ENCODE data around the gene RAB8B.
"Not testable (repeated sequence)": the region's sequence is repeated elsewhere in the genome, so short reads cannot be mapped to it uniquely, and the experiment has no call there.

Gene RAB8B

DNA sequence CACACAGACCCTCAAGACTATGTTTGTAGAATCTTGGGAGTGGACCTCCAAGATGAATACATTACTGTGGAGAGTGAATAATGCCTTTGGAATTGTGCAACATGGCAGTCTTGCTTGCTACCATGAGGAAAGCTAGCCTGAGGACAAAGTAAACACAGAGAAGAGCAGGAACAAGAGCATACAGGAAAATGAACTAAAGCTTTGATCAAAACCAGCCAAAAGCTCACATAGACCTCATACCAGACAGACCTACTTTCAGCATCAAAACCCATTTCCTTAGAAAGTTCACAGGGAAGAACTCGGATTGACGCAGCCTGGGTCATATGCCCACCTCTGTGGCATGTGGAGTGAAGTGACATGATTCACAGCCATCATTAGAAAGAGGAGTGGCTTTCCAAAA lies 3.3 kb upstream of the RAB8B start:
- DNase-seq = no peak

DNA sequence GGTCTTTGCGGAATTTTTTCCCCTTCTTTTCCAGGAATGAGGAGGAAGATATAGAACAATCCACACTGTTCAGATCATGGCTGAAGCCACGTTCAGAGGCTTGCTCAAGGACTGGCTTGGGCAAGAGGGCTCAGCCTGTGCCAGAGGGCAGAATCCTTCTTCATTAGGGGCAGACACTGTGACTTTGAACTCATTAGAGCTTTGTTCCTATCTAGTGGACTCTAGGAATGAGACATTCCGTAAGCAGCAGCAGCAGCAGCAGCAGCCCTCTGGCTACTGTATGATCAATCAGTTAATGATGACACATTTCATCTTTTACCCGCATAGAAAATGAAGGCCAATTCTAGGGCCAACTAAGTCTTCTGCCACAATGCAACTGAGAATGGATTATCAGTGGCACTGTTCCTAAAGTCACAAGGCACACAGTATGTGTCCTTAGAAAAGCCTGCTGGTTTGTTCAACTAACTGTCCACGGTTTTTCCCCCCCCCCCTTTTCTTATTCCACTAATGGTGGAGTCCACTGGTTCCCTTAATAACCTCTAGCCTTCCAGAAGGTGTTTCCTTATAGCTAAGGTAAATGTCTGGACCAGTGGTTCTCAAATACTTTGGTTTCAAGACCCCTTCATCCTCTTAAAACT lies 1.7 kb upstream of the RAB8B start:
- no peak for DNase-seq

DNA sequence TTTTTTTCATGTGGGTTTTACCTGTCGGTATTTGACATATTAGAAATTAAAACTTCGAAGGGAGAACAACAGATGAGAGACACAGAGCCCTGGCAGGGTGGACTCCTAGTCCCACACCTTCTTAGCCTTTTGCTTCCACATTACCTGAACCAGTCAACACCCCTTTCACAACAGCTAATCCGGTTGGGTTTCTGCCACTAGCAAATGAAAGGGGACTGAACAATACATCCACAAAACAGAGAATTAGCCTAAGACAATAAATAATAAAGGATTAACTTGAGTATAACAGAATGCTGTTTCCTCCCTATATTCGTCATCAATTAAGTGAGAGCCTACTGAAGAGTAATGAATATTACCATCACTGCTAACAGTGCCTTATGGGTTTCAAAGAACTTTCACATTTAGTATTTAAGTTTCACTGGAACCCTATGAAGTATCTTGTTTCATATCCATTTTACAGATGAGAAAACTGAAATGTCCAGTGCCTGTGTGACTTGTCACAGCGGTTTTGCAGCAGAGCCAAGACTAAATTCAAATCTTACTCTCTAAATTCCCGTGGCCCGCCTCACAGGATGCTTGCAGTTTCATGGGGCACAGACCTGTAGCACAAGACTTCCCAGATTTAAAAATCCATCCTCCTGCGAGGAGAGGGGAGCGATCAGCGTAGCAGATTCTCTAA lies 1.0 kb upstream of the RAB8B start:
- DNase-seq = no peak

DNA sequence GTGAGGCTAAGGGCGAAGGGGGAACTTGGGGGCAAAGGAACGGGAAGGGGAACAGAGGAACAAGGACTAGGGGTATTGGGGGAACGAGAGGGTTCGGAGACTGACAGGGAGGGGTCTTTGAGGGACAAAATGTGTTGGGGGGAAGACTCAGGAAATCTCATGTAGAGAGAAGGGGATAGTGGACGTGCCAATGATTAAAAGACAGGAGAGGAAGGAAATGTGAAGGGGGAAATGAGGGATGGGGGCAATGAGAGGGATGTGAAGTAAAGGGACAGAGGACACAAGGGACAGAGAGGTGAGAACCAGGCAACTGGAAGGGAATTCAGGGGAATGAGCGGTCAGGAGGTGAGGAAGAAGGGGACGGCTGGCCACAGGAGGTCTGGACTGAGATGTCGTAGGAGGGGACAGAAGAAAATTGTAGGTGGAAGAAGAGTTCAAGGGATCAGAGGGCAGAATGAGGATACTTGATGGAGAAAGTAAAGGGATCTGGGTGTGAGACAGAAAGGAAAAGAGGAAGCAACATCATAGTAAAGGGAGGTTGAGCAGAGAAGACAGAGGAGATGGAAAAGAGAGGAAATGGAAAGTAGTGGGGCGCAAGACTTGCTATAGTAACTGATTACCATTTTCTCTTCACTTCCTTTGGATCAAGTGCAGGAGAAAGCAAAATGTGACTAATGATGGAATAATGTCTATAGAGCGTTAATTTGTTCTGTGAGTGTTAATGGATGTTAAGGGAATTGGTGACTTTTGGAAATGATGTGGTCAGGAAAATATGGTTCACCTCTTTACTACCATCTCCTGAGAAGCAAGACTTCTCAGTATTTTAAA lies 749 bp downstream of the RAB8B start:
- DNase-seq = peak; percentile 21

DNA sequence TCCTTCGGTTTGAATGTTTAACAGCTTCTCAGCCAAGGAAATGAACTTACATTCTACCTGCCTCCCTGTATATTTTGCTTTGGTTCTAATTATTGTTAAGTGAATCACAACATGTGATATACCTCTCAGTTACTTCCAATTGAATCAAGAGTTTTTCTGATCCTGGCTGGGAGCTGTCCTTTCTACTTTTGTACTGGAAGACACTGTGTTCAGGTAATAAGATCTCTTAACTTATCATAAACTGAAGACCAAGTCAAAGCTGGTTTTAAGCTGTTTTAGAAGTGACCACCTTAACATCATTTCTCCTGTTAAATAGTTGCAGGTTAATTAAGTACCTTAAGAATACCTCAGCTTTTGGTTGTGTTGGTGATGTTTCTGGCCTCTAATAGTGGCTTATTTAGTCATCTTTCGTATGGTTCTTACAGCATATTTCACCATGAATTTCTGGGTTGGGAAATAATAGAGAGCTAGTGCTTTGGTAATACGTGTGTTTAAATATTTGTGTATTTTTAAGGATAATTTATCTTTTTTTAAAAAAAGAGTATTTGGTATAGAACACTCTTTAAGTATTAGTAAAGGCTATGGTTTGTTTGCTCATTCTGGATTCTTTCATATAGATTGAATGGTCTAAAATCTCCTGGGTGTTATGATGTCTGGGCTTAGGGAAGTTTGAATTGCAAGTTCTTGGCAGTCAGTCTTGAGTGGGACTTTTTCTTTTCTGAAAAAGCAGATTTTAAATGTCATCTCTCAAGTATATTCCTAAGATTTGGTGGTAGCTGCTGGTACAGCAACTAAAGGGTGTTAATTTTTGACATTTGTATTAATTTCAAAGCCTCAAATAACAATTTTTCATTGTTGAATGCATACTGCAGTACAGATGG lies 1.6 kb downstream of the RAB8B start:
- DNase-seq = no peak

DNA sequence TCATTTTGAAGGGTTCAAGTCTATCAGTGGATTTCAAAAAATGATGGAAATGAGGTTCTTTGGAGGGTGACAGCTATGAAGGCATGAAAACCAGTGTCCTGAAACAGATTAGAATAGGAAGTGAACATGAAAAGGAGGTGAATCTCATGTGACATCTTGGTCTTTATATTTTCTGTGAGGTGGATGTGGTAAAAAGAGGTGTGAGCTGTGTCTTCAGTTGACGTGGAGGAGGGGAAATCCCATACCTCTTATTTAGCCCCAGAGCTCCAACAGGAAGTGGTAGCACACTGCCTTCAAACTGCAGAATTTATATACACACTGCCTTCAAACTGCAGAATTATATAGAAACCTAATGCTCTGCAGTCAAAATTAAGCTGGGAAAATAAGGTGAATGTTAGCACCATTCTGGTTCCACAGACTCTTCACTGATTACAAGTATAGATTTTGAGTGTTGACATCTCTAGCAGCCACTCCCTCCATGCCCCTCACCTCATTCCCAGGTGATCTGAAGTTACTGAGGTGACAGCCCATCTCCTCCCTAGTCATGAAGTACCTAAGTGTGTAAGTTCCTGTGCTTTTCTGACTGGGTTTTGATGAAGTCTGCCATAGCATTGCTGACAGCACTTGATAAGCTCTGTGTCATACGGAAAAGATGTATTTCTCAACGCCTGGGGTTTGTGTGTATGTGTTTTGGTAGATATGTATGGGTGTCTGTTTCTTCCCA lies 2.7 kb downstream of the RAB8B start:
- no peak for DNase-seq

DNA sequence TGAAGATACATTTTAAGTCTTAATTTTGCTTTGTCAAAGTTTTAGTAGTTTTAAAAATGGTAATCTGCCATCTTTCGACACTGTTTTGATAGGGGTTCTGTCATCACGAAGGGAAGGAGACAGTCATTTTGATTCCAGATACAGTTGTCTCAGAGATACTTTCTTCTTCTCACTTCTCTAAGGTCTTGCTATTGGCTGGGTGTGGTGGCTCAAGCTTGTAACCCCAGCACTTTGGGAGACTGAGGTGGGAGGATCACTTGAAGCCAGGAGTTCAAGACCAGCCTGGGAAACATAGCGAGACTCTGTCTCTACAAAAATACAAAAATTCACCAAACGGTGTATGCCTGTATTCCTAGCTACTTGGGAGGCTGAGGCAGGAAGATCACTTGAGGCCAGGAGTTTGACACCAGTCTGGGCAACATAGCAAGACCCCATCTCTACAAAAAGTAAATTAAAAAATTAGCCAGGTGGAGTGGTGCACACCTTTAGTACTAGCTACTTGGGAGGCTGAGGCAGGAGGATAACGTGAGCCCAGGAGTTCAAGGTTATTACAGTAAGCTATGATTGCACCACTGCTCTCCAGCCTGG lies 3.3 kb downstream of the RAB8B start:
- DNase-seq = no peak

DNA sequence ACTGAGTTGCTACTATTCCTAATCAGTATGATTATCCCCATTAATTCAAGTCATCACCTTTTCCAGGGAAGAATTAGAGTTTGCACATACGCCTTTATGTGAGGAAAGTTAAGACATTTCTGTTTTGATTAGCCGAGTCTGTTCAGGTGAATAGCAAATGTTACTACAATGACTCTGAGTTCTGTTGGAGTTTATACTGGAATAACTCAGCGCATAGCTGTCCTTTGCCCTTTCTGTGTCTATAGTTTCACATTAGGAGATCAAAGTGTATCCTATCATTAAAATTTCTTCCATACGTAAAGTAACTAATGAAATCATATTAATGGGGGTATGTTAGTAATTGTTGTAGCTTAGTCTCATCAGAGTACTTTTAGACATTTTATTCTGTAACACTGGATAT lies 4.9 kb downstream of the RAB8B start:
- DNase-seq = no peak

DNA sequence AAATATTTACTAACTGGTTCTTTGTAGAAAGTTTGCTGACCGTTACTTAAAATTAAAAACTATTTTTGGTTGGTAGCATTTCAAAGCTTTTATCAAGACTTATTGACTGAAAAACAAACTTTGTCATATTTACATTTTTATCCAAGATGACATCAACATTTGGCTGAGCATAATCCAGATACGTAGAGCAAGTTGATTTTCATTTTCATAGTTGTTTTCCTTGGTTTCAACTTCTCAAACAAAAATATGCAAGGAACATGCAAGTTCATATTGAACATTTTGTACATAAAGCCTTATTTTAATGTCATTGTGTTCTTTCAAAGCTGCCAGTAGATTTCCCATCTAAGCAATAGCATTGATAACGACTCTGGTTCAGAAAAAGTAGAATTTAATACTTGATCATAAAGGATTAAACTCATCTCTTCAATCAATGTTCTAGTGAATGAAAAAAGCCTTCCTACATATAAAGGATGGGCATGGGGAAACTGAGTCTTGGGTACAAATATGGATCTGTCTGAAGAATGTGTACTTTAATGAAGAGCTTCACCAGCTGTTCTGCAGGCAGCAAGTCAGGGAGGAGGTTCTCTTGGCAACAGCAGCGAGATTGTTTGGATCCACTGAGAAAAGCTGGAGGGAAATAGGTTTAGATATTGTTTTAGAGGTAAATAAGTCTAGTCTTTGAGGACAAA lies 5.6 kb downstream of the RAB8B start:
- no peak for DNase-seq

DNA sequence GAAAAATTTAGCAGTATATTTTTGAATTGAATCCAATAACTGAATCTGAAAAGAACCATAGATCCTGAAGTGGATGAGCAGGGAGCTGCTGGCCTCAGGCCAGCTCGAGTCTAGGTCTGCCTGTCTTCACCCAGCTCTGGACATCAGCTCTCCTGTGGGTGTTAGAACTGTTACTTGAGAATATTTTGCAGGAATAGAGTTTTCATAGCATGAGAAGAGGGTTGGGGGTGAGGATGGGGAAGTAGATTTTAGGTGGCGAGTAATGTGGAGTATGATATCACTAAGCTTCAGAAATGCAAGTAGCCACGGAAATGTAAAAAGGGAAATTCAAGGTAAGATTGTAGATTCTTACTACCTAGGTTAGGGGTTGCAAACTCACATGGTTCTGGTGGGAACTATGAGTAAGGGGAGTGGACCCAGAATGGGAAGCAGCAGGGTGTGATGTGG lies 6.2 kb downstream of the RAB8B start:
- DNase-seq = no peak

DNA sequence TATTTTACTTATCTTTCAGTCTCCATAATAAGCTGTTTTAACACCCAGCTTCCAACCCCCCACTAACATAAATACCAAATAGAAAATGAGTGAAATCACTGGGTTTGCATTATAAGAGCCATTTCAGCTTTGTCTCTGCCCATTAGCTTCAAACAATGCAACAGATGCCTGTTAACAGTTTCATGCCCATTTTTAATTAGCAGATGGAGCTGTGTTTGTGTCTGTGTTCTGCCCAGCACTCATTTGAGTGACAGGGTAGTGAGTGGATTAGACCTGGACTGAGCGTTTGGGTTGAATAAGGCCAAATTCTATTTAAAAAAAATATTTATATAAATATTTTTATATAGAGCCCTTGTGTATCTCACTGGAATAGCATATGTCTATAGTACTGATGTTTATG lies 7.4 kb downstream of the RAB8B start:
- DNase-seq = no peak

DNA sequence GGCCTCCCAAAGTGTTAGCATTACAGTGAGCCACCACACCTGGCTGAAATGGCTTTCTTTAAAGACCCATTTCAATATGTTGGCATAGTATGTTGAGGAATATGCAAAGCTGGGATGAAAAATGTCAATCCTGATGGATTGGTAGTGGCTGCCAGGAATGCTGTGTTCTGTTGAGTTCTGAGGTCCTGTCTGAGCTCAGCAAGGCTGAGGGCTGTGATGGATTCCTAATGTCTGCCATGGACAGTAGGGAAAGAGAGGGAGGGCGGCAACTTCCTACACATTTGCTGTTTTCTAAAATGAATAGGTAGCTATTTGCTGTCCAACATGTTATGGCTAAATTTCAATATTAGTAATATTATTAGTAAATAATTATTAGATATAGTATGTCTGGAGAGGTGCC lies 8.2 kb downstream of the RAB8B start:
- no peak for DNase-seq

DNA sequence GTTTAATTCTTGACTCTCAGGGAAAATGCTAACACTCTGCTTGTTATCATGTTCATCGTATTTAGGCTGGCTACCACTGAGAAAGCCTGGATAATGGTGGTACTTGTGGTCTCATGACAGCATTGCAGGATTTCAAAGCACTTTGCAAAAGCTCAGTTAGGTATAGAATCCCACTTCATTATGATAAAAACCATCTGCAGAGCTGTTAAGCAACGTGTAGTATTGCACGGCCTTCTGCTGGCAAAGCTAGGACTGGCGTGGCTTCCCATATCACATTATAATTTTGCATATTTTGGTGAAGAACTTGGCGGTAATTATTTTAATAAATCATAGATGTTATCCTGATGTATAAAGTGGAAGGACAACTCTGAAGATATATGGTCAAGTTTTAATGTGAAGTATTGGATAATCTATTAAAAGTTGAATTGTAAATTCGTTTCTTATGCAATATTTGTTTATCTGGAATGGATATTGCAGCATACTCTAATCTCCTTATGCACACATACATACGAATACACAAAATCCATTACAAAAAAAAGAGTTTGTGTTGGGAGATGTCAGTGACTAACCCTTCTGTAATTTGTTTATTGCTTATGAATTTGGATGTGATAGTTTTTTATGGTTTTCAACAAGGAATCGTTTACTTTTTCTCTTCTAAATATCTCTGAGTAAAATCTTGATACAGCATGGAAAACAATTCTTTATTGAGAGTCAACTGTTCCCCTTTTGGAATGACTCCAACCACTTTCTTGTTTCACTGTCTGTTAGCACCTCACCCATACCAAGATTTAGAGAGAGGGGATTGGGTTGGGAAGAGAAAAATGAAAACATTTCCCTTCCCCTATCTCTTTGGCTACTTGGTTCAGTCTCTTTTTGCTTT lies 9.2 kb downstream of the RAB8B start:
- DNase-seq = no peak

DNA sequence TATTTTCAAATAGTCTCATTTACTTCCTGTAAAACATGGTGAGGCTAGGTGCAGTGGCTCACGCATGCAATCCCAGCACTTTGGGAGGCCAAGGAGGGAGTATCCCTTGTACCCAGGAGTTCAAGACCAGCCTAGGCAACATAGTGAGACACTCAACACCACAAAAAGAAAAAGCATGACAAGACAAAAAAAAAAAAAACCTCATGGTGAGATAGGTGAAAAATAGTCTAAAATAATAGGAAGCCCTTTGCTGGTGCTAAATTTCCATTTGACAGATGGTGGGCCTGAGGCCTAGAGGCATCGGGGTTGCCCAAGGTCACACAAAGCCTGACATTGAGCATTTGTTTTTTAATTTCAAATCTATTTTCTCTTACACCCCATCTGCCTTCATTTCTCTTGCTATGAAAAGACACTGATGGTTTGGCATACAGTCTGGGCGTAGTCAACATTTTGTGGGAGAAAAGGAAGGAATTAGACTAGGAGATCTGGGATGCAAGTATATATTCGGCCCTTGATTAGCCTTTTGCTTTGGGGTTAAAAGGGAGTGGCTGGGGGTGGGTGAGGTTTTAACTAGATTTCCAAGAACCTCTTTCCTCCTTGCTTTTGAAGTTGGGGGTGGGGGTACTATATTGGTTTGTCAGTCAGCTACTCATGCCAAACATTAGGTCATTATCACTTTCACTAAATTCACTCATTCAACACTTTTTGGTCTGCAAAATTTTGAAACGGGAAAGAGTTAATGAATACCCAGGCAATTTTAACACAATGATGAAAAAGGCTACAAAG lies 11.3 kb downstream of the RAB8B start:
- DNase-seq = no peak

DNA sequence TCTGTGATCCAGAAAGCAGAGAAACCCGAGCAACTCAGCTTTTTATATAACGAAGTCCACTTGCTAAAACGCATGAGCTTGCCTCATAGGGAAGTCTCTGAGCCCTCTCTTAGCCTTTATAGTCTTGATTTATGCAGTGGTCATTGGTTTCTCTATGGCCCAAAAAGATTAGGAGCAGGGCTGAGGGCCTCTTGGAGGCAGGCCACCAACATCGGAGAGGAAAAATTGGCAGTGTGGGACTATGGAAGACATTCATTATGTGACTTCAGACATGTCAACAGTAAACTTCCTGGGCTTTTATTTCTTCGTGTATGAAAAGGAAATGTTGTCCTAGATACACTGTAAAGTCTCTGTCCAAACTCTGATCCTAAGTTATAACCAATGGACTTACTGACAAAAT lies 13.5 kb downstream of the RAB8B start:
- no peak for DNase-seq

DNA sequence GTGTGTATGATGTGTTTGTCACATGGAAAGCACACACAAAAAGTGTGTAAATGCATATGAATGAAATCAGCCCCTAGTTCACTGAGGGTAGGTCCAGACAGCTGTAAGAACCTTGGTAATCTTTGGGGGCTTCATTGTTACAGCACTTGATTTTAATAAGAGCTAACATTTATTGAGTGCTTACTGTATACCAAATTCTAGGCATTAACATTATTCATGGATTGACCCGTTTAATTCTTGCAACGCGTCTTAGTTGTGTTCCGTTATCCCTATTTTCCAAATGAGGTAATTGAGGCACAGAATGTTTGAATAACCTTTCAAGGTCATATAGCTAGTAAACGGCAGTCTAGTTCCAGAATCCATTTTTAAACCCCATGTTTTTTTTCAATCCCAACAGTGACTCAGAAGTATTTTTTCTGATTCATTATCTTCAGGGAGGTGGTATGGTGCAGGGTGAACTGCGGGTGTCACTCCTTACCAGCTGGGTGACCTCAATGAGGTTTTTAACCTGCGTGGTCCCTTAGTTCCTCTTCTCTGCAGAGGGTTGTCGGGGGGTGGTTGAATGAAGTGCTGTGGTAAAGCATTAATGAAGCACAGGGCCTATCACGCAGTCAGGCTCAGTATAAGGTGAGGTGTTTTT lies 14.2 kb downstream of the RAB8B start:
- no peak for DNase-seq

DNA sequence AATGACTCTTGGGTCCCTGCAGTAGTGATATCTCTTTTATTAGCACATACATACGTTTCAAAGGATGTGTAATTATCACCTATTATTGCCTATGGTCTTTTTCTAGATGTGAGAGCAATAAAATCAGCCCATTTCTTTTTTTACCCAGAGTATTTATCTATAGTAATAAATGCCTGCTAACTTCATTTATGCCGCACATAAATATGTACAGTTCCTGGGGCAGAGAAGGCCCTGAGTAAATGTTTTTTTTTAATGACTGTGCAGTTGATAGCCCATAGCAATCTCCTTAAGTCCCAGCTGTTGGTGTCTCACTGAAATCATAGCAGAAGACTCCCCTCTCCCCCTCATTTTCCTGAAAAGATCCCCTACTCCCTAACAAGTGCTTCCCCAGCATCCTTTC lies 16.7 kb downstream of the RAB8B start:
- DNase-seq = no peak

DNA sequence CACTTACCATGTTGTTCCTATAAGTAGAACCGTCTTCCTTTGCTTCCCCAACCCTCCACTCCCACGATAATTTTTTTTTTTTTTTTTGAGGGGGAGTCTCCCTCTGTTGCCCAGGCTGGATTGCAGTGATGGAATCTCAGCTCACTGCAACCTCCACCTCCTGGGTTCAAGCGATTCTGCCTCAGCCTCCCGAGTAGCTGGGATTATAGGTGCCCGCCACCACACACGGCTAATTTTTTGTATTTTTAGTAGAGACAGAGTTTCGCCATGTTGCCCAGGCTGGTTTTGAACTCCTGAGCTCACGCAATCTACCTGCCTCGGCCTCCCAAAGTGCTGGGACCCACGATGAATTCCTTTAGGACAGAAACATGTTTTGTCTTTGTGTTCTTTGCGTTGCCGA lies 19.4 kb downstream of the RAB8B start:
- not testable (repeated sequence) for DNase-seq

Data from RPMI8226 (cell line).